T-cell (primary cell): ENCODE results near the gene GRID1. TPM values are rescaled to one million over a fixed set of nuclear protein-coding genes. Genes with fewer than 3 reads are reported as not detected.

ENCODE experiments used
- ATAC-seq, 4 experiments: fragments of 200-7000 bp in 3 of 4; fragments of 150-1000 bp in 1 of 4; cut with Tn5 transposase; replicated peaks in 1 of 4; 1 replicate in 3 of 4; 2 replicates in 1 of 4; pipeline ENCODE4 v1.10.0; 2021; ENCODE audit warnings: moderate library complexity in 3 of 4, mild to moderate bottlenecking in 2 of 4, moderate number of reproducible peaks in 1 of 4
- CTCF ChIA-PET, 2 donors: fragments of 300-600 bp; sonication (Branson Sonifier 250); formaldehyde crosslinking; loops; one replicate each; lab custom pipeline; 2022; ENCODE audit warnings: antibody characterized with exemption in 2 of 2; lab: Charles Lee
- POLR2A ChIA-PET, 2 donors: fragments of 300-600 bp; sonication (Branson Sonifier 250); formaldehyde crosslinking; loops; one replicate each; lab custom pipeline; 2022; ENCODE audit warnings: antibody characterized with exemption in 2 of 2; lab: Charles Lee
- DNase-seq, 35 experiments: peaks; one replicate each; pipeline versions ENCODE4 v3.0.0 to v3.0.0-alpha.2; 2013 to 2023
- H3K27ac ChIP-seq: one replicate; pipeline ENCODE4 v1.5.1; 2013; ENCODE audit warnings: low read length
- H3K27me3 ChIP-seq, 2 experiments: replicated peaks in 1 of 2; 1 replicate in 1 of 2; 2 replicates in 1 of 2; pipeline versions ENCODE4 v1.6.1 to v1.7.0; 2013; ENCODE audit warnings: low read length in 1 of 2, mixed read lengths in 1 of 2; ENCODE audit not compliant: control insufficient read depth in 2 of 2, insufficient read depth in 2 of 2; ENCODE audit errors: extremely low read depth in 1 of 2
- H3K36me3 ChIP-seq, 2 donors: 1 replicate in 1 of 2; 2 replicates in 1 of 2; pipeline versions ENCODE4 v1.6.1 to v1.7.0; 2013; ENCODE audit warnings: low read length in 1 of 2; ENCODE audit not compliant: control insufficient read depth in 2 of 2, insufficient read depth in 1 of 2; ENCODE audit errors: extremely low read depth in 1 of 2
- H3K4me1 ChIP-seq, 2 experiments: 1 replicate in 1 of 2; 2 replicates in 1 of 2; pipeline versions ENCODE4 v1.6.1 to v1.7.0; 2013; ENCODE audit warnings: low read length in 2 of 2, mixed read lengths in 1 of 2; ENCODE audit not compliant: insufficient read depth in 2 of 2, control insufficient read depth in 1 of 2; ENCODE audit errors: extremely low read depth in 1 of 2
- H3K4me3 ChIP-seq, 2 donors: 1 replicate in 1 of 2; 2 replicates in 1 of 2; pipeline versions ENCODE4 v1.5.1 to v1.7.0; 2013; ENCODE audit warnings: mild to moderate bottlenecking in 2 of 2, low read length in 1 of 2, moderate library complexity in 1 of 2; ENCODE audit not compliant: control insufficient read depth in 1 of 2; ENCODE audit errors: extremely low read depth in 1 of 2
- H3K9me3 ChIP-seq: 2 replicates; pipeline ENCODE4 v1.7.0; 2013
- H3K27ac Mint-ChIP-seq, 2 donors: one replicate each; pipeline ENCODE4 v1.8.0; 2020 to 2021; ENCODE audit warnings: mild to moderate bottlenecking in 2 of 2, mixed read lengths in 2 of 2
- H3K27me3 Mint-ChIP-seq, 2 donors: one replicate each; pipeline ENCODE4 v1.8.0; 2021 to 2022; ENCODE audit warnings: mixed read lengths in 2 of 2
- H3K36me3 Mint-ChIP-seq: one replicate; pipeline ENCODE4 v1.8.0; 2021; ENCODE audit warnings: mixed read lengths
- H3K4me1 Mint-ChIP-seq, 3 donors: one replicate each; pipeline ENCODE4 v1.8.0; 2020 to 2022; ENCODE audit warnings: mixed read lengths in 3 of 3, mild to moderate bottlenecking in 1 of 3
- H3K4me3 Mint-ChIP-seq, 3 donors: one replicate each; pipeline ENCODE4 v1.8.0; 2020 to 2022; ENCODE audit warnings: mild to moderate bottlenecking in 3 of 3, mixed read lengths in 3 of 3, moderate library complexity in 3 of 3
- H3K9me3 Mint-ChIP-seq, 3 donors: one replicate each; pipeline ENCODE4 v1.8.0; 2020 to 2022; ENCODE audit warnings: mixed read lengths in 3 of 3
- WGBS: methylation state at CpG from one replicate; pipeline ENCODE4 v1.1.5; 2013; ENCODE audit warnings: missing lambda C conversion rate; ENCODE audit not compliant: insufficient coverage; 5-methylcytosine and 5-hydroxymethylcytosine counted together
- total RNA-seq, 35 experiments: library from RNA in 6 of 35; stranded (reverse) in 6 of 35; fragments of 120-200 nt in 1 of 35; gene quantifications; one replicate each; pipeline versions ENCODE4 v1.2.1 to v1.2.4 and lab custom pipeline; 2013 to 2026

GRID1 gene
- total RNA-seq, 5 donors from 2014 or later (not counting 1 experiment from before 2014, with no cell fraction given), result 0.68 TPM; not detected in 4

DNA sequence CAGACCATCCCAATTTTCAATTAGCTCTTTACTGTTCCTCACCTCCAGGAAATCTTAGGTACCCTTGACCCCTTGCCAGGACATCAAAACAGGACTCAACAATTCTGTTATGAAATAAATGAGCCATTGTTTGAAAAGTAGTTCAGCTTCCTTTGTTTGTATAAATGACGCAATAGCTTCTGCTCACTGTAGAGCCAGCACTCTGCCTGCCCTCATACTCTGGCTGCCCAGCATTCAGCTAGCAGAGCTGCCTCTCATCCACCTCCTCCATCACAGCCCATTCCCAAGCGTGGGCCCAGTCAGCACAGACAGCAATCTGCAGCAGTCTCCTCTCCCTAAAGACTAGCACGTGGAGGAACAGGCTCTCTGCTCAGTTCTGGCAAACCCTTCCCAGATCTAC lies 478.6 kb downstream of the GRID1 start:
- ATAC-seq, result no peak
- Histone ChIP-seq H3K4me3 (no peak overlapping the region), H3K27ac (no peak overlapping the region), H3K36me3 (no peaks in the 10 kb centered on the region), H3K4me1 (no peaks in the 10 kb centered on the region), H3K9me3 (no peaks in the 10 kb centered on the region), H3K27me3 (peaks cover 0 to 6% of the 10 kb centered on the region in 2 experiments)
- Mint-ChIP-seq H3K27ac (no peak overlapping the region), H3K4me1 (no peaks in the 10 kb centered on the region), H3K27me3 (peaks cover 24 to 31% of the 10 kb centered on the region in 2 donors), H3K36me3 (no peaks in the 10 kb centered on the region), H3K9me3 (peaks cover 2 to 17% (median 6%) of the 10 kb centered on the region in 3 donors), H3K4me3 (no peak overlapping the region)
- ChIA-PET POLR2A (no interaction called here), CTCF (no interaction called here)
- WGBS, result 63% methylated on average over 3 of the region's 3 CpGs
- no peak for DNase-seq

GRCh38 chr10:85874208-85874607 lies 492.4 kb downstream of the GRID1 start:
- ChIA-PET CTCF (no interaction called here), POLR2A (no interaction called here)
- no peaks in the 10 kb centered on the region for H3K36me3 Mint-ChIP-seq
- H3K27me3 Mint-ChIP-seq, result peaks cover 4 to 10% of the 10 kb centered on the region in 2 donors
- H3K4me1 Mint-ChIP-seq, result no peaks in the 10 kb centered on the region
- Histone ChIP-seq H3K27me3 (peaks cover 0 to 4% of the 10 kb centered on the region in 2 experiments), H3K36me3 (no peaks in the 10 kb centered on the region), H3K4me1 (no peaks in the 10 kb centered on the region), H3K27ac (no peak overlapping the region), H3K9me3 (no peaks in the 10 kb centered on the region), H3K4me3 (no peak overlapping the region)
- peaks cover 0 to 4% (median 3%) of the 10 kb centered on the region in 3 donors for H3K9me3 Mint-ChIP-seq
- no peak for ATAC-seq
- DNase-seq, result no peak
- no peak overlapping the region for H3K4me3 Mint-ChIP-seq
- no peak overlapping the region for H3K27ac Mint-ChIP-seq

DNA sequence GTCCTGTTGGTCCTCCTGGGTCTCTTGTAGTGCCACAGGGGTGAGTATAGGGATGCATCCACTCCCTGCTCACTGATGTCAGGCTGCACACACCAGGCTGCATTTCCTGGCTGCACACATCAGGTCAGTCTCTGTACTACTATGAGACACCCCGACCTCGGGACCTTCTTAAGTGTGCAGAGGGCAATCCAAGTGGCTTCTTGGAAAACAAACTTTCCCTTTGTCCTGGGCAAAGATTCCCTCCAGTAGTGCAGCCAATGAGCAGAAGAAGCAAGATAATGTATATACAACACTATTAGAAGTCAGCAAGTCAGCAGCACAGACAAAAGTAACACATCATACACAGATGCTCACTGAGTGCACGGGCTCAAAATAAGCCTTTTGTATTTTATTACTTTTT lies 493.5 kb downstream of the GRID1 start:
- peaks cover 0 to 4% of the 10 kb centered on the region in 2 experiments for H3K27me3 ChIP-seq
- H3K27ac ChIP-seq, result no peak overlapping the region
- Mint-ChIP-seq H3K27me3 (peaks cover 4 to 10% of the 10 kb centered on the region in 2 donors), H3K4me3 (no peak overlapping the region), H3K9me3 (peaks cover 0 to 4% (median 3%) of the 10 kb centered on the region in 3 donors), H3K27ac (no peak overlapping the region), H3K4me1 (no peaks in the 10 kb centered on the region), H3K36me3 (no peaks in the 10 kb centered on the region)
- no peaks in the 10 kb centered on the region for H3K9me3 ChIP-seq
- ATAC-seq (peak in 1 of 4 experiments; percentile 9), DNase-seq (no peak)
- H3K36me3 ChIP-seq, result no peaks in the 10 kb centered on the region
- CTCF ChIA-PET, result no interaction called here
- POLR2A ChIA-PET, result no interaction called here
- WGBS, result no CpG with 5 or more reads among the region's 3 CpGs
- no peaks in the 10 kb centered on the region for H3K4me1 ChIP-seq
- no peak overlapping the region for H3K4me3 ChIP-seq

DNA sequence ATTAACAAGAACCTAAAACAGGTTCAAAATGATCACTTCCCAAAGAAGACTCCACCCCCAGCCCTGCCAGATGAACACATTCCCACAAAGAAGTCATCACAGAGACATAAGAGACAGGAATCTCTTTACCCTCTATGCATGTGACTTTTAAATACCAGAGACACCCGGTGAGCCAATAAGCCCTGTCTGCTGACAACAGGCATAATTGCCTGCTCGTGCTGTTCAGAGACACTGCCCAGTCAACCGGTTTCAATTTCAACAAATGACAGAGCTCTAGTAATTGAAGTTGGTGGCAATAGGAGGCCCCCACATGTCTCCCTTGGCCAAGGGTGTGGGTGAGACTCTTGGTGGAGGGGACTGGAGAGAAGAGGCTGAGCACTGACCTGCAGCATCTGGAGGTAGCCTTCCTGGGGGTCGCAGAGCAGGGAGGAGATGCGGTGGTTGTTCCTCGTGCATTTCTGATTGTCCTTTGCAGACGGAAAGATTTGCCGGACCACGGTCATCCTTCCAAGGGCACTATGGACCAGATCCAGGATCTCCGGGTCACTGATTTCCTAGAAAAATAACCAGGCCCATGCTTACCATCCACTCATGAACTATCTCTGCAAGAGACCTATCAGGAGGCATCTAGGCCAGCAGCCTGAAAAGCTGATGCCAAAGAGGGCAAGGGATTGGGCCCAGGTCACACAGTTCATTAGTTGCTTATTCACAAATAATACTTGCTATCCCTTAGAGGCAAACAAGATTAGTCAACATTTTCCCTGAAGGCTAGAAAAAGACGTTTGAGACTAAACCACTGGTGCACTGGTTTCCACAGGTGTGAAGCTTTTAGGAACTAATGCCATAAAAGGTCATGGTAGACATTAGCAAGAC lies 497.7 kb downstream of the GRID1 start:
- no peaks in the 10 kb centered on the region for H3K4me1 ChIP-seq
- Mint-ChIP-seq H3K4me3 (no peak overlapping the region), H3K36me3 (no peaks in the 10 kb centered on the region), H3K27ac (no peak overlapping the region), H3K4me1 (no peaks in the 10 kb centered on the region), H3K27me3 (peaks cover 2 to 3% of the 10 kb centered on the region in 2 donors), H3K9me3 (no peaks in the 10 kb centered on the region)
- no peaks in the 10 kb centered on the region for H3K9me3 ChIP-seq
- H3K27me3 ChIP-seq, result no peaks in the 10 kb centered on the region
- ChIA-PET CTCF (no interaction called here), POLR2A (no interaction called here)
- DNase-seq (no peak), ATAC-seq (no peak)
- 81% methylated on average over 10 of the region's 11 CpGs for WGBS
- H3K4me3 ChIP-seq, result no peak overlapping the region
- no peaks in the 10 kb centered on the region for H3K36me3 ChIP-seq
- H3K27ac ChIP-seq, result no peak overlapping the region

DNA sequence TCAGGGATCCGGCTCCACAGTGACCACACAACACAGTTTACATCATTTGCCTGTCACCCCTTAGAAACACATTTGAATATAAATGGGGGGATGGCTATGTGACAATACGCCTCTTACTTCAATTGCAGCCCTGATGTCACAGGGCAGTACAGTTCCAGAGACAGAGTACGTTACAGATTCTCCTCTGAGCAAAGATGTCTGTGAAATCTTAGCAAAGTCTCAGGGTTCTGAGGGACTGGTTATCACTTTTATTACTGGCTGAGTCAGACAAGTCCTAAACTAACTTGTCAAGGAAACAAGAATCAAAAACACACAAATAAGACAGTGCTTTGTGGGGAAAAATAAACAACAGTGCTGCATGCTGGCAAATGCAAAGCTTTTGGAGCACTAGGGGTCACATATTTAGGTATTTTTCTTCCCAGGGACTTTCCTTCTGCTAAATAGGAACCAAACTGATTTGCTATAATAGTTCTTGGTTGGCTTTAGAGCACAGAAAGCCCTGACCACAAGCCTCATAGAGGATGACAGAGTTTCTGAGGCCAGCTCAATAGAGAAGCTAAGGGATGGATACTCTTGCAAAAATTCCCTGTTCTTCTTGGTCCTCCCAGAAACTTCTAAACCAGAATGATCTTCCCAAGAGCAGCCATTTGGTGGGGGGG lies 501.6 kb downstream of the GRID1 start:
- Histone ChIP-seq H3K27me3 (no peaks in the 10 kb centered on the region), H3K36me3 (no peaks in the 10 kb centered on the region), H3K4me3 (no peak overlapping the region), H3K27ac (no peak overlapping the region), H3K9me3 (no peaks in the 10 kb centered on the region), H3K4me1 (no peaks in the 10 kb centered on the region)
- DNase-seq (no peak), ATAC-seq (no peak)
- H3K27ac Mint-ChIP-seq, result no peak overlapping the region
- H3K36me3 Mint-ChIP-seq, result no peaks in the 10 kb centered on the region
- H3K9me3 Mint-ChIP-seq, result no peaks in the 10 kb centered on the region
- ChIA-PET POLR2A (no interaction called here), CTCF (no interaction called here)
- H3K27me3 Mint-ChIP-seq, result peaks cover 12 to 17% of the 10 kb centered on the region in 2 donors
- WGBS, result 100% methylated on average over 1 of the region's 3 CpGs
- H3K4me3 Mint-ChIP-seq, result no peak overlapping the region
- H3K4me1 Mint-ChIP-seq, result no peaks in the 10 kb centered on the region

DNA sequence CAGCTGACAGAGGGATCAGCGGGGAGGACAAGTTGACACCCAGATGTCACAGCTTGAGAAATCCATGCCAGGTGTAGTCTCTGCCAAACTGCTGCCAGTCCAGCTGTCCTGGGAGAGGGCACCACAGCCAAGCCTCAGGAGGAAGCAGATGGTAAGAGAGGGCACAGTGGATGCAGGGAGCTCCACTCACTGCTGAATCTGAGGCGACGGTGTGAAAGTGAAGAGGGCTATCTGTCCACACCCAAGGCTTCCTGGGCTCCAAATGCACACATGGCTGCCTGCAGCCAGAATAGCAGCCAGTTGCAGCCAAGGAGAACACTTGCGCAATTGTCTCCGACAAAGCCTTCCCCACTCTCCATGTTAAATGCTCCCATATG lies 502.4 kb downstream of the GRID1 start:
- H3K36me3 ChIP-seq, result no peaks in the 10 kb centered on the region
- no peaks in the 10 kb centered on the region for H3K36me3 Mint-ChIP-seq
- no peak overlapping the region for H3K4me3 ChIP-seq
- ATAC-seq (no peak), DNase-seq (no peak)
- H3K27ac Mint-ChIP-seq, result no peak overlapping the region
- POLR2A ChIA-PET, result no interaction called here
- H3K4me1 ChIP-seq, result no peaks in the 10 kb centered on the region
- no peaks in the 10 kb centered on the region for H3K9me3 ChIP-seq
- WGBS, result 94% methylated on average over 3 of the region's 5 CpGs
- no peak overlapping the region for H3K27ac ChIP-seq
- H3K4me1 Mint-ChIP-seq, result no peaks in the 10 kb centered on the region
- no peak overlapping the region for H3K4me3 Mint-ChIP-seq
- no peaks in the 10 kb centered on the region for H3K27me3 ChIP-seq
- peaks cover 12 to 17% of the 10 kb centered on the region in 2 donors for H3K27me3 Mint-ChIP-seq
- CTCF ChIA-PET, result no interaction called here
- peaks cover 0 to under 1% (median 0%) of the 10 kb centered on the region in 3 donors for H3K9me3 Mint-ChIP-seq
